ENCODE data around the gene FZR1. TPM values are rescaled to one million over a fixed set of nuclear protein-coding genes. Genes with fewer than 3 reads are reported as not detected.

Gene FZR1
- total and polyA plus RNA-seq, 2 of the 8 experiments (the other 6 are each of a cell fraction or from before 2014, with no cell fraction given), result 21.6 to 35.5 TPM

GRCh38 chr19:3505598-3506383 is at the start of gene FZR1 (continued):
- no peak; the same call in 1 of the 2 replicates for TF ChIP-seq JUND (IDR thresholded peaks at IDR 0.05; ENCODE audit: low read length)
- peak; percentile 91 for TF ChIP-seq BACH1 (IDR thresholded peaks at IDR 0.05; ENCODE audit: low read length)
- TF ChIP-seq SP2 (IDR thresholded peaks at IDR 0.05; ENCODE audit: low read length), result no peak
- no peak for TF ChIP-seq KDM1A (IDR thresholded peaks at IDR 0.05; ENCODE audit: borderline replicate concordance, low read length)
- peak; percentile 84 for TF ChIP-seq NRF1 (IDR thresholded peaks at IDR 0.05; ENCODE audit: low read depth, low read length)
- TF ChIP-seq RAD21 (IDR thresholded peaks at IDR 0.05 in 1 of 2, conservative IDR thresholded peaks at IDR 0.05 in 1 of 2; ENCODE audit: low read depth in 2 of 2, low read length in 2 of 2), result no peak
- TF ChIP-seq SIN3A (conservative IDR thresholded peaks at IDR 0.05 in 1 of 2, IDR thresholded peaks at IDR 0.05 in 1 of 2; ENCODE audit: low read depth in 1 of 2, low read length in 2 of 2), result peak; percentile 83 to 92; a peak in 3 of 4 replicates
- peak; percentile 57; the same call in 1 of the 2 replicates for TF ChIP-seq RBBP5 (IDR thresholded peaks at IDR 0.05; ENCODE audit: borderline replicate concordance, low read depth, low read length)
